COLO829 (cell line): ENCODE measurements around the gene DPM3.
A peak's percentile ranks its signal among the peaks of the same experiment; 100 is the strongest.
"Not testable (repeated sequence)": the region's sequence is repeated elsewhere in the genome, so short reads cannot be mapped to it uniquely, and the experiment has no call there.

ENCODE experiments used
- DNase-seq: peaks from one replicate; pipeline ENCODE4 v3.0.0; 2012; ENCODE audit warnings: low spot score

The DPM3 gene

GRCh38 chr1:155175281-155175926 lies 35.1 kb upstream of the DPM3 start:
- no peak for DNase-seq

- no peak for DNase-seq
These were observed 34.3 kb upstream of the DPM3 start for GRCh38 chr1:155174324-155175280.

GRCh38 chr1:155173478-155174323 lies 33.4 kb upstream of the DPM3 start, which contains the start of gene TRIM46:
TRIM46 (plus strand) TSS chr1:155173849; CDS start chr1:155173967, 118 bp downstream.
- peak; percentile 72 for DNase-seq

- DNase-seq: peak; percentile 100
These were observed 32.6 kb upstream of the DPM3 start, which contains the start of gene KRTCAP2 for GRCh38 chr1:155172732-155173477. KRTCAP2 (minus strand) TSS chr1:155173304; CDS start chr1:155173224, 80 bp downstream.

GRCh38 chr1:155171836-155172731 lies 31.8 kb upstream of the DPM3 start:
- DNase-seq: no peak

- no peak for DNase-seq
These were observed 30.5 kb upstream of the DPM3 start for GRCh38 chr1:155170806-155171205.

GRCh38 chr1:155170101-155170785 lies 29.9 kb upstream of the DPM3 start:
- no peak for DNase-seq

GRCh38 chr1:155169541-155169940 lies 29.2 kb upstream of the DPM3 start:
- DNase-seq: no peak

GRCh38 chr1:155168456-155169210 lies 28.3 kb upstream of the DPM3 start:
- DNase-seq: no peak

GRCh38 chr1:155168105-155168445 lies 27.7 kb upstream of the DPM3 start:
- DNase-seq: not testable (repeated sequence)

GRCh38 chr1:155167166-155168104 lies 27.1 kb upstream of the DPM3 start:
- peak; percentile 82 for DNase-seq

GRCh38 chr1:155166471-155167165 lies 26.3 kb upstream of the DPM3 start:
- no peak for DNase-seq

- DNase-seq: no peak
These were observed 25.7 kb upstream of the DPM3 start for GRCh38 chr1:155166051-155166470.

GRCh38 chr1:155164625-155165024 lies 24.3 kb upstream of the DPM3 start:
- DNase-seq: not testable (repeated sequence)

GRCh38 chr1:155163785-155164184 lies 23.5 kb upstream of the DPM3 start:
- not testable (repeated sequence) for DNase-seq

- not testable (repeated sequence) for DNase-seq
These were observed 22.3 kb upstream of the DPM3 start for GRCh38 chr1:155162631-155163030.

- DNase-seq: no peak
These were observed 19.8 kb upstream of the DPM3 start for GRCh38 chr1:155160128-155160527.
